DOHH2 (cell line): ENCODE data around the gene ERGIC2.

ENCODE experiments used
- H3F3A ChIP-seq: fragments of 200-600 bp; sonication (generic), shearing (Covaris generic); 2 replicates; pipeline ENCODE4 v1.6.0; 2016; ENCODE audit warnings: antibody characterized with exemption, mild to moderate bottlenecking; ENCODE audit not compliant: control insufficient read depth, insufficient read depth
- H3K27ac ChIP-seq: fragments of 200-600 bp; sonication (generic); 2 replicates; pipeline ENCODE4 v1.5.1; 2014; ENCODE audit warnings: low read depth, mild to moderate bottlenecking, low read length, moderate library complexity
- H3K27me3 ChIP-seq: fragments of 200-600 bp; sonication (generic); 2 replicates; pipeline ENCODE4 v1.6.1; 2014; ENCODE audit warnings: mild to moderate bottlenecking, low read length, mixed read lengths; ENCODE audit not compliant: control insufficient read depth
- H3K36me3 ChIP-seq: fragments of 200-600 bp; sonication (generic); 2 replicates; pipeline ENCODE4 v1.6.1; 2014; ENCODE audit warnings: mild to moderate bottlenecking, low read length, moderate library complexity, mixed read lengths; ENCODE audit not compliant: control insufficient read depth
- H3K4me1 ChIP-seq: fragments of 200-600 bp; sonication (generic); 2 replicates; pipeline ENCODE4 v1.6.1; 2014; ENCODE audit warnings: mild to moderate bottlenecking, low read length, mixed read lengths; ENCODE audit not compliant: control insufficient read depth
- H3K4me2 ChIP-seq: fragments of 200-600 bp; sonication (generic); 2 replicates; pipeline ENCODE4 v1.6.0; 2014; ENCODE audit warnings: mild to moderate bottlenecking, low read length, moderate library complexity
- H3K4me3 ChIP-seq: fragments of 200-600 bp; sonication (generic); 2 replicates; pipeline ENCODE4 v1.5.1; 2014; ENCODE audit warnings: mild to moderate bottlenecking, low read length, mixed read lengths
- H3K79me2 ChIP-seq: fragments of 200-600 bp; sonication (generic); 2 replicates; pipeline ENCODE4 v1.6.1; 2014; ENCODE audit warnings: mild to moderate bottlenecking, low read length, mixed read lengths; ENCODE audit not compliant: control insufficient read depth
- H3K9me2 ChIP-seq: fragments of 200-600 bp; sonication (generic); replicated peaks from 2 replicates; pipeline ENCODE4 v1.6.1; 2014; ENCODE audit warnings: mild to moderate bottlenecking, low read length, mixed read lengths; ENCODE audit not compliant: control insufficient read depth
- H3K9me3 ChIP-seq: fragments of 200-600 bp; sonication (generic); 2 replicates; pipeline ENCODE4 v1.6.1; 2014; ENCODE audit warnings: antibody characterized with exemption, low read length, mixed read lengths; ENCODE audit not compliant: control insufficient read depth, insufficient read depth
- H4K20me1 ChIP-seq: fragments of 200-600 bp; sonication (generic); 2 replicates; pipeline ENCODE4 v1.6.0; 2014; ENCODE audit warnings: low read depth, mild to moderate bottlenecking, antibody characterized with exemption, low read length, moderate library complexity; ENCODE audit not compliant: control insufficient read depth, insufficient read depth
- CTCF ChIP-seq: fragments of 200-600 bp; sonication (generic); IDR thresholded peaks from one replicate; pipeline ENCODE4 v1.5.1; 2014; ENCODE audit warnings: antibody characterized with exemption, mild to moderate bottlenecking, low read depth, low read length; ENCODE audit not compliant: poor library complexity, severe bottlenecking
- EZH2phosphoT487 ChIP-seq: fragments of 200-600 bp; sonication (generic); IDR thresholded peaks from 2 replicates; pipeline ENCODE4 v1.6.1; 2017; ENCODE audit warnings: borderline replicate concordance, mild to moderate bottlenecking, antibody characterized with exemption, low read length, moderate library complexity, mixed read lengths

Gene ERGIC2

GRCh38 chr12:29288031-29288430 lies 92.9 kb downstream of the ERGIC2 start:
- Histone ChIP-seq H3K9me2 (no peaks in the 10 kb centered on the region), H3K4me2 (no peak overlapping the region), H3K4me1 (no peaks in the 10 kb centered on the region), H3K9me3 (no peaks in the 10 kb centered on the region), H4K20me1 (no peaks in the 10 kb centered on the region), H3K36me3 (no peaks in the 10 kb centered on the region), H3K79me2 (no peaks in the 10 kb centered on the region), H3K4me3 (no peak overlapping the region), H3K27ac (no peak overlapping the region), H3K27me3 (no peaks in the 10 kb centered on the region), H3F3A (no peaks in the 10 kb centered on the region)
- TF ChIP-seq CTCF: no peak
- TF ChIP-seq EZH2phosphoT487: no peak

- H4K20me1 ChIP-seq: no peaks in the 10 kb centered on the region
- no peaks in the 10 kb centered on the region for H3K9me3 ChIP-seq
- no peaks in the 10 kb centered on the region for H3K36me3 ChIP-seq
- no peaks in the 10 kb centered on the region for H3K4me1 ChIP-seq
- no peaks in the 10 kb centered on the region for H3K27me3 ChIP-seq
- H3K4me2 ChIP-seq: no peak overlapping the region
- no peaks in the 10 kb centered on the region for H3K79me2 ChIP-seq
- TF ChIP-seq EZH2phosphoT487: no peak
- no peak for TF ChIP-seq CTCF
- no peaks in the 10 kb centered on the region for H3K9me2 ChIP-seq
- H3K27ac ChIP-seq: no peak overlapping the region
- no peaks in the 10 kb centered on the region for H3F3A ChIP-seq
- H3K4me3 ChIP-seq: no peak overlapping the region
Measured at GRCh38 chr12:29287622-29288021, 93.3 kb downstream of the ERGIC2 start.
